Natural killer cell (primary cell): ENCODE data around the gene THOP1. TPM values are rescaled to one million over a fixed set of nuclear protein-coding genes. Genes with fewer than 3 reads are reported as not detected.

Source experiments
- ATAC-seq, 3 donors: fragments of 150-1000 bp in 2 of 3; fragments of 200-7000 bp in 1 of 3; cut with Tn5 transposase; 1 replicate in 1 of 3; 2 replicates in 2 of 3; pipeline ENCODE4 v1.10.0; 2021; ENCODE audit warnings: mild to moderate bottlenecking in 2 of 3, moderate library complexity in 2 of 3
- DNase-seq, 2 donors: peaks; one replicate each; pipeline versions ENCODE4 v3.0.0 to v3.0.0-alpha.2; 2013 to 2021; ENCODE audit warnings: mixed read lengths in 1 of 2
- H3K27ac ChIP-seq: one replicate; pipeline ENCODE4 v1.5.1; 2013; ENCODE audit warnings: mild to moderate bottlenecking, low read length
- H3K27me3 ChIP-seq: one replicate; pipeline ENCODE4 v1.6.1; 2013; ENCODE audit warnings: low read length; ENCODE audit not compliant: control insufficient read depth, insufficient read depth
- H3K36me3 ChIP-seq: one replicate; pipeline ENCODE4 v1.6.1; 2013; ENCODE audit warnings: low read length; ENCODE audit not compliant: control insufficient read depth, insufficient read depth
- H3K4me1 ChIP-seq: one replicate; pipeline ENCODE4 v1.6.1; 2013; ENCODE audit warnings: low read length; ENCODE audit not compliant: control insufficient read depth, insufficient read depth
- H3K4me3 ChIP-seq: one replicate; pipeline ENCODE4 v1.5.1; 2013; ENCODE audit warnings: low read length
- H3K9me3 ChIP-seq: one replicate; pipeline ENCODE4 v1.6.1; 2013; ENCODE audit warnings: low read length; ENCODE audit not compliant: control insufficient read depth, insufficient read depth
- H3K27ac Mint-ChIP-seq, 2 donors: one replicate each; pipeline ENCODE4 v1.8.0; 2022; ENCODE audit warnings: mild to moderate bottlenecking in 2 of 2, mixed read lengths in 2 of 2, moderate library complexity in 1 of 2
- H3K27me3 Mint-ChIP-seq, 2 donors: one replicate each; pipeline ENCODE4 v1.8.0; 2022; ENCODE audit warnings: low read depth in 2 of 2, mixed read lengths in 2 of 2
- H3K36me3 Mint-ChIP-seq: one replicate; pipeline ENCODE4 v1.8.0; 2022; ENCODE audit warnings: mixed read lengths
- H3K4me1 Mint-ChIP-seq, 2 donors: one replicate each; pipeline ENCODE4 v1.8.0; 2022; ENCODE audit warnings: mixed read lengths in 2 of 2
- H3K4me3 Mint-ChIP-seq: one replicate; pipeline ENCODE4 v1.8.0; 2022; ENCODE audit warnings: mild to moderate bottlenecking, moderate library complexity, mixed read lengths
- H3K9me3 Mint-ChIP-seq, 2 donors: one replicate each; pipeline ENCODE4 v1.8.0; 2022; ENCODE audit warnings: mixed read lengths in 2 of 2
- CTCF ChIP-seq: fragments of 200-600 bp; IDR thresholded peaks from one replicate; pipeline ENCODE4 v1.8.0; 2022; ENCODE audit warnings: antibody characterized with exemption
- WGBS: methylation state at CpG from one replicate; pipeline ENCODE4 v1.1.7; 2013; ENCODE audit warnings: missing lambda C conversion rate; ENCODE audit not compliant: insufficient coverage; 5-methylcytosine and 5-hydroxymethylcytosine counted together
- intact Hi-C: fragments of 100-400 bp; cut with micrococcal nuclease; formaldehyde crosslinking; loops from one replicate; pipeline ENCODE4 v1.14.2; 2022
- total RNA-seq, 4 donors: library from RNA; stranded (reverse); fragments of 120-200 nt in 1 of 4; gene quantifications; one replicate each; pipeline versions ENCODE4 v1.2.3 to v1.2.4, GENCODE V29; 2013 to 2022

The THOP1 gene
- total RNA-seq, 3 donors from 2014 or later (not counting 1 experiment from before 2014, with no cell fraction given) = 31.6 to 44.0 (median 33.4) TPM

- 96% methylated on average over 29 of the region's 29 CpGs for WGBS
- H3K4me1 Mint-ChIP-seq = peaks cover 5 to 12% of the 10 kb centered on the region in 2 donors
- no peak overlapping the region for H3K27ac Mint-ChIP-seq
- no peaks in the 10 kb centered on the region for H3K27me3 Mint-ChIP-seq
- DNase-seq (no peak), ATAC-seq (no peak)
- no peaks in the 10 kb centered on the region for H3K36me3 Mint-ChIP-seq
- no peak for TF ChIP-seq CTCF
- Histone ChIP-seq H3K27me3 (no peaks in the 10 kb centered on the region), H3K36me3 (peaks cover 25% of the 10 kb centered on the region), H3K27ac (no peak overlapping the region), H3K4me1 (peaks cover 7% of the 10 kb centered on the region), H3K4me3 (no peak overlapping the region), H3K9me3 (no peaks in the 10 kb centered on the region)
- intact Hi-C loops = no loop called here
- no peak overlapping the region for H3K4me3 Mint-ChIP-seq
- no peaks in the 10 kb centered on the region for H3K9me3 Mint-ChIP-seq
These were observed 16.8 kb upstream of the THOP1 start for GRCh38 chr19:2768365-2769132.

- Mint-ChIP-seq H3K9me3 (no peaks in the 10 kb centered on the region), H3K36me3 (no peaks in the 10 kb centered on the region), H3K27ac (peak overlapping the region in 1 of 2 donors; percentile 60), H3K4me3 (no peak overlapping the region), H3K4me1 (peaks cover 5 to 12% of the 10 kb centered on the region in 2 donors), H3K27me3 (no peaks in the 10 kb centered on the region)
- TF ChIP-seq CTCF = no peak
- no peaks in the 10 kb centered on the region for H3K9me3 ChIP-seq
- H3K4me3 ChIP-seq = no peak overlapping the region
- no peak overlapping the region for H3K27ac ChIP-seq
- H3K4me1 ChIP-seq = peaks cover 7% of the 10 kb centered on the region
- no peaks in the 10 kb centered on the region for H3K27me3 ChIP-seq
- intact Hi-C loops = no loop called here
- ATAC-seq (no peak), DNase-seq (no peak)
- peaks cover 21% of the 10 kb centered on the region for H3K36me3 ChIP-seq
- 98% methylated on average over 8 of the region's 8 CpGs for WGBS
These were observed 16.1 kb upstream of the THOP1 start for GRCh38 chr19:2769218-2769617.

GRCh38 chr19:2770055-2771013 is 15.0 kb upstream of the THOP1 start:
- no peaks in the 10 kb centered on the region for H3K9me3 ChIP-seq
- intact Hi-C loops = no loop called here
- H3K9me3 Mint-ChIP-seq = no peaks in the 10 kb centered on the region
- peaks cover 16% of the 10 kb centered on the region for H3K36me3 ChIP-seq
- peaks cover 9 to 14% of the 10 kb centered on the region in 2 donors for H3K4me1 Mint-ChIP-seq
- no peak for ATAC-seq
- peaks cover 17% of the 10 kb centered on the region for H3K4me1 ChIP-seq
- no peaks in the 10 kb centered on the region for H3K27me3 ChIP-seq
- no peak for TF ChIP-seq CTCF
- no peak overlapping the region for H3K27ac Mint-ChIP-seq
- no peak overlapping the region for H3K4me3 Mint-ChIP-seq
- WGBS = 73% methylated on average over 40 of the region's 40 CpGs
- no peak overlapping the region for H3K4me3 ChIP-seq
- H3K36me3 Mint-ChIP-seq = no peaks in the 10 kb centered on the region
- H3K27ac ChIP-seq = no peak overlapping the region
- no peak for DNase-seq
- H3K27me3 Mint-ChIP-seq = no peaks in the 10 kb centered on the region
